HEK293 (cell line): ENCODE measurements around the gene TXNRD2.

Source experiments
- CTCF ChIP-seq: fragments of 450-650 bp; formaldehyde crosslinking; IDR thresholded peaks from 2 replicates; pipeline ENCODE4 v1.5.1; 2016; ENCODE audit warnings: missing biosample characterization, missing genetic modification characterization
- YY1 ChIP-seq: fragments of 450-650 bp; formaldehyde crosslinking; IDR thresholded peaks from 2 replicates; pipeline ENCODE4 v1.5.1; 2018; ENCODE audit warnings: missing biosample characterization, missing genetic modification characterization
- ZFHX2 ChIP-seq: fragments of 450-650 bp; formaldehyde crosslinking; conservative IDR thresholded peaks from 2 replicates; pipeline ENCODE4 v1.5.1; 2016; ENCODE audit warnings: missing biosample characterization, missing genetic modification characterization
- ZFP41 ChIP-seq: fragments of 450-650 bp; formaldehyde crosslinking; IDR thresholded peaks from 2 replicates; pipeline ENCODE4 v1.5.1; 2016; ENCODE audit warnings: missing biosample characterization, missing genetic modification characterization, borderline replicate concordance
- ZNF121 ChIP-seq: fragments of 450-650 bp; formaldehyde crosslinking; IDR thresholded peaks from 2 replicates; pipeline ENCODE4 v1.5.1; 2016; ENCODE audit warnings: missing biosample characterization, missing genetic modification characterization
- ZNF202 ChIP-seq: fragments of 450-650 bp; formaldehyde crosslinking; IDR thresholded peaks from 2 replicates; pipeline ENCODE4 v1.5.1; 2016; ENCODE audit warnings: missing biosample characterization, missing genetic modification characterization, borderline replicate concordance
- ZNF266 ChIP-seq: fragments of 450-650 bp; formaldehyde crosslinking; IDR thresholded peaks from 2 replicates; pipeline ENCODE4 v1.5.1; 2016; ENCODE audit warnings: missing biosample characterization, missing genetic modification characterization, low read depth
- TF ChIP-seq, protein P1 (sequence below): fragments of 450-650 bp; formaldehyde crosslinking; IDR thresholded peaks from 2 replicates; pipeline ENCODE4 v1.5.1; 2016; ENCODE audit warnings: missing biosample characterization, missing genetic modification characterization

GRCh38 chr22:19915287-19915954 lies 26.2 kb downstream of the TXNRD2 start:
- TF ChIP-seq ZNF266 (no peak), ZFHX2 (tag by site-specific recombination) (no peak), ZNF202 (tag by site-specific recombination) (no peak), ZNF121 (tag by site-specific recombination) (no peak), CTCF (tag by site-specific recombination) (no peak), YY1 (no peak), ZFP41 (tag by site-specific recombination) (no peak)
- TF ChIP-seq, protein P1, sequence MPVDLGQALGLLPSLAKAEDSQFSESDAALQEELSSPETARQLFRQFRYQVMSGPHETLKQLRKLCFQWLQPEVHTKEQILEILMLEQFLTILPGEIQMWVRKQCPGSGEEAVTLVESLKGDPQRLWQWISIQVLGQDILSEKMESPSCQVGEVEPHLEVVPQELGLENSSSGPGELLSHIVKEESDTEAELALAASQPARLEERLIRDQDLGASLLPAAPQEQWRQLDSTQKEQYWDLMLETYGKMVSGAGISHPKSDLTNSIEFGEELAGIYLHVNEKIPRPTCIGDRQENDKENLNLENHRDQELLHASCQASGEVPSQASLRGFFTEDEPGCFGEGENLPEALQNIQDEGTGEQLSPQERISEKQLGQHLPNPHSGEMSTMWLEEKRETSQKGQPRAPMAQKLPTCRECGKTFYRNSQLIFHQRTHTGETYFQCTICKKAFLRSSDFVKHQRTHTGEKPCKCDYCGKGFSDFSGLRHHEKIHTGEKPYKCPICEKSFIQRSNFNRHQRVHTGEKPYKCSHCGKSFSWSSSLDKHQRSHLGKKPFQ (tag by site-specific recombination): no peak
